ENCODE data around the gene GRAMD2A.
A peak's percentile ranks its signal among the peaks of the same experiment; 100 is the strongest.

The GRAMD2A gene

GRCh38 chr15:72133211-72133610 lies 64.4 kb downstream of the GRAMD2A start:
- no peak for DNase-seq (ENCODE audit: low spot score)

- no peak for DNase-seq (ENCODE audit: low spot score)
These were observed 65.7 kb downstream of the GRAMD2A start for GRCh38 chr15:72131922-72132321.

- no peak for DNase-seq (ENCODE audit: low spot score)
These were observed 67.3 kb downstream of the GRAMD2A start for GRCh38 chr15:72130272-72130671.

GRCh38 chr15:72128359-72128758 lies 69.2 kb downstream of the GRAMD2A start:
- no peak for DNase-seq (ENCODE audit: low spot score)

GRCh38 chr15:72127724-72128322 lies 69.8 kb downstream of the GRAMD2A start:
- no peak for DNase-seq (ENCODE audit: low spot score)

GRCh38 chr15:72124218-72124617 lies 73.4 kb downstream of the GRAMD2A start:
- no peak for DNase-seq (ENCODE audit: low spot score)

- DNase-seq (ENCODE audit: low spot score) = peak; percentile 97
These were observed 79.3 kb downstream of the GRAMD2A start, which contains the start of the genes MYO9A and SENP8 for GRCh38 chr15:72118017-72118978. TSS of gene MYO9A (minus strand) at chr15:72118150. CDS start at chr15:72046563, 71,587 bp downstream. TSS of gene SENP8 (plus strand) at chr15:72118403. CDS start at chr15:72139624, 21,221 bp downstream.

GRCh38 chr15:72117486-72118016 lies 80.0 kb downstream of the GRAMD2A start:
- DNase-seq (ENCODE audit: low spot score) = peak; percentile 47

- peak; percentile 21 for DNase-seq (ENCODE audit: low spot score)
These were observed 80.7 kb downstream of the GRAMD2A start for GRCh38 chr15:72116731-72117485.

GRCh38 chr15:72113347-72114031 lies 84.1 kb downstream of the GRAMD2A start:
- no peak for DNase-seq (ENCODE audit: low spot score)

GRCh38 chr15:72112805-72113204 lies 84.8 kb downstream of the GRAMD2A start:
- no peak for DNase-seq (ENCODE audit: low spot score)

- no peak for DNase-seq (ENCODE audit: low spot score)
These were observed 85.5 kb downstream of the GRAMD2A start for GRCh38 chr15:72112116-72112515.

GRCh38 chr15:72110355-72110754 lies 87.2 kb downstream of the GRAMD2A start:
- no peak for DNase-seq (ENCODE audit: low spot score)

Measured in kidney capillary endothelial cell (primary cell).